Ecto neural progenitor cell (in vitro differentiated cells): ENCODE data around the gene ATPAF2.
A peak's percentile ranks its signal among the peaks of the same experiment; 100 is the strongest.

Experiments used
- DNase-seq: peaks from one replicate; pipeline ENCODE4 v3.0.0-alpha.2; 2018; ENCODE audit warnings: low spot score

ATPAF2 gene

GRCh38 chr17:17985555-17985954 is 53.4 kb downstream of the ATPAF2 start:
- no peak for DNase-seq

GRCh38 chr17:17985153-17985552 is 53.8 kb downstream of the ATPAF2 start:
- DNase-seq, result no peak

GRCh38 chr17:17983776-17984175 is 55.2 kb downstream of the ATPAF2 start:
- DNase-seq, result no peak

DNA sequence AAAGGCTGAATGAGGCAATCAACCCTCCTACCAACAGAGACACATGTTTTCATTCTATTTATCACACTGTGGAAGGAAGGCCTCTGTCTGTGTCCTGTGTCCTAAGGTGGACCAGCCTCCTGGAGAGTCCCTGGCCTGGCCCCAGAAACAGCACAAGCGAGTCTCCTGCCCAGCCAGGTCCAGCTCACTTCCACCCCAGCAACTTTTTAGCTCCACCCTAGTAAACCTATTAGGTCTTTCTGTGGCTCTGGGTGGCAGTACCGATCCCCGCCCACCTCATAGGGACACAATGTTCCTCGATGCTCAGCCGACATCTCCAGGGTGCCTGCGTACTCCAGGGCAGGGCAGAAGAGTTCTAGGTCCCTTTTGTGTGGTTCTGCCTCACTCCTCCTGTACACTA is 55.6 kb downstream of the ATPAF2 start:
- no peak for DNase-seq

DNA sequence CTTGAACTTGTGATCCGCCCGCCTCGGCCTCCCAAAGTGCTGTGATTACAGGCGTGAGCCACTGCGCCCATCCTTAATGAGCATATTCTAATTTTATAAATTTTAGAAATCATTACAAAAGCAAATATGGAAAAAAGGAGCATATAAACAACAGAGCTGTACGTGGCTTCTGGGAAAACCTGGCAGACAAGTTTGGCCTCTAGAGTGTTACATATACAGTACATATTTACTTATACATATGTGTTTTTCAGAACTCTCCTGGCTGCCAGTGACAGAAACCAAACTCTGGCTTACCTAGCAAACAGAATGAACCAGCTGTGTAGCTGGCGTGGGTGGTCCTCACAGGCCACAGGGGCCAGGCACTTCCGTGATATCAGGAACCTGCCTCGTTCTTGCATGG is 56.2 kb downstream of the ATPAF2 start:
- no peak for DNase-seq

DNA sequence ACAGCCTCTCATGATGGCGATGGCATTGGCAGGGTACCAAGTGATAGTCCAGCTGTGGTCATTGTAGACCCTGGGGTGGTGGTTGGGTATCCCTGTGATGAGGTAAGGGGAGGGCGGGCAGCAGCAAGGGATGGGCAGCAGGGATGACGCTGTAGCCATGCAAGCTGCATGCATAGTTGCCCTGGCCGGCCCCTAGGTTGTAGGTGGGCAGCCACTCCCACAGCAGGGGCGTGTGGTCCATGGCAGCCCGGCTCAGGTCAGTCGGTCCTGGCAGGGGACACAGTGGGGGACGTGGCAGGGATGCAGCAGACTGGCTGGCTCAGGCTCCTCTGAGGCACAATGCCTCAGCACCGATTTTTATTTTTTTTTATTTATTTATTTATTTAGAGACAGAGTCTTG is 57.6 kb downstream of the ATPAF2 start:
- DNase-seq, result no peak

GRCh38 chr17:17979778-17980177 is 59.2 kb downstream of the ATPAF2 start:
- no peak for DNase-seq

DNA sequence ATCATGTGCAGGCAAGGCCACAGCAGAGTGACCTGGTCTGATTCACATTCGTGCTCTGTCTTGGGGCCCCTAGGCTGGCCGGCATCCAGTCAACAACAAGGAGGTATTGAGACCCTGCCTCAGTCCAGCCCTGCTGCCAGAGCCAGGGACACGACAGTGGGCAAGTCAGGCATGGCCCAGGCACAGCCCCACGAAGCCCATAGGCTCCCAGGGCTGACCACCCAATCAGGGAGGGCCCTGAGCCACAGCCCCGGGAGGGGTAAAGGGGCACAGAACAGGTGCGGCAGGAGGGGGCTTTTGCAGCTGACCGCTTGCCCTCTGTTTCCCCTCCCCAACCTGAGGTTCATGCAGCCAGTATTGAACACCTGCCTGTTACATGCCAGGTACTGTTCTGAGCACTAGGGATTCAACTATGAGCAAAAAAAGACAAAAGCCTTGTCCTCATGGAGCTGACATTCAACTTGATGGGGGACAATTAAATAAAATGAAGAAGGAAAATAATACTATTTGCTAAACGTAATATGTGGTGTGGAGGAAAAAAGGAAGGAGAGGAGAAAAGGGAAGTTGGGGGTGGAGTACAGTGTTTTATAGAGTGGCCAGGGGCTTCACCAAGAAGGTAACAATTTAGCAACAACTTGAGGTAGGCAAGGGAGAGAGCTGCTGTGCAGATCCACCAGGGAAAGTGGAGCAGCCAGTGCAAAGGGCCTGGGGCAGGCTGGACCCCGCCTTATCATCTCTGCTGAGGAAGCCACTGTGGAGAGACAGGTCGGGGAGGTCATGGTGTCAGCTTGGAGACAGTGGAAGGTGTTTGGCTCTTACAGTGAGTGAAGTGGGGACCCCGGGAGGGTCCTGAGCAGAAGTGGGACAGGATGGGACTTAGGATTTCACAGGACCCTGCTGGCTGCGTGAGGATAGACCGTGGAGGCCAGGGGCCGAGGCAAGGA is 60.2 kb downstream of the ATPAF2 start:
- no peak for DNase-seq

- DNase-seq, result no peak
Measured at GRCh38 chr17:17976931-17977570, 61.9 kb downstream of the ATPAF2 start.

DNA sequence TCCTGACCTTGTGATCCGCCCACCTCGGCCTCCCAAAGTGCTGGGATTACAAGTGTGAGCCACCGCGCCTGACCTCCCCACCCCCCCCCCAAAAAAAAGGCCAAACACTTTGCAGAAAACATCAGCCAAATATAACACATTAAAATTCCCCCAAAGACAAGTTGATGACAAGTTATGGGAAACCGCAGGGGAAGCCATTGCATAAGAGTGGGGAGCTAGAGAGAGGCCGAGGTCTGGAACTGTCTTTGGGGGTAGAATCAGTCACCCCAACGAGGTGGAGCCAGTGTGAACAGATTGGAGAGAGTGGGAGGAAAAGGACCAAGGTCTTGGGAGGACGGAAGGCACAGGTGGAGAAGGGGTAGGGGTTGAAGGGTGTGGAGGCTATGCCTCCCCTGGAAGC is 63.5 kb downstream of the ATPAF2 start:
- DNase-seq, result no peak

GRCh38 chr17:17972952-17973254 is 66.1 kb downstream of the ATPAF2 start:
- DNase-seq, result no peak

DNA sequence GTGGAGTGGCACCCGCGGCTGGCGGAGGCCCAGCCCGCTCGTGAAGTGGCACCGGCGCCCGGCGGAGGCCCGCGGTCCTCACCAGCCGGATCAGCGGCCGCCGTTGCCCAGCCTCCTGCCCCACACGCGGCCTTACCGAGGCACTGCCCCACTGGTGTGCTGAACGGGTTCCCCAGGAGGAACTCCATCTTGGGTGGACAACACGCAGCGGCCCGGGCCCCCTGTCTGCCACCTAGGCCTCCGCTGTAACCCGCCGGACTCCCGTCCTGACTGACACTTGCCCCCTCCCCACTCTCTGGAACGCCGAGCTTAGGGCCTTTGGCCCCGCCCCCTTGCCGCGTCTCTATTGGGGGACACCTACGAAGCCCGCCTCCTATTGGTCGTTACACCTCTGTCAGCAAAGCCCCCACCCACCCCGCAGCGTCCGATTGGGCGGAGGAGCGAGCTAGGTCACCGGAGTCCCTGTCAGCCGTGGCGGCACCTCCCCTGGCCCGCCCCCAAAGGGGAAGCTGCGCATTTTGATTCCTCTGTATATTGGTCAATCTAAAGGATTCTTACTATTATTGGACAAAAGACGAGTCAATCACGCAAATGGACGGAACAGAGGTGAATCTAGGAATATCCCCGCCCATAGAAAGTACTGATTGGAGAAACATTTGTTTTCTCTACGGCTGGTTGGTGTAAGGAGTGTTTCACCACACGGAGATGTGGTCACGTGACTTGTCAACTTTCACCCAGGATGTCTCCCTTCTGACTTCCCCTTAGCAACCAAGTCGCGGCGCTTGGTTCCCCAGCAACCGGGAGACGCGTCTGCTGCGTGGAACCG is 66.6 kb downstream of the ATPAF2 start, which contains the start of the genes DRC3 and TOM1L2:
DRC3 (plus strand) TSS at position 737 of the 826 bp plus-strand sequence. CDS start 4,737 bp downstream, outside the sequence.
TOM1L2 (minus strand) TSS at position 275 of the 826 bp plus-strand sequence; CDS start at position 188, 87 bp downstream.
- DNase-seq, result peak; percentile 100

DNA sequence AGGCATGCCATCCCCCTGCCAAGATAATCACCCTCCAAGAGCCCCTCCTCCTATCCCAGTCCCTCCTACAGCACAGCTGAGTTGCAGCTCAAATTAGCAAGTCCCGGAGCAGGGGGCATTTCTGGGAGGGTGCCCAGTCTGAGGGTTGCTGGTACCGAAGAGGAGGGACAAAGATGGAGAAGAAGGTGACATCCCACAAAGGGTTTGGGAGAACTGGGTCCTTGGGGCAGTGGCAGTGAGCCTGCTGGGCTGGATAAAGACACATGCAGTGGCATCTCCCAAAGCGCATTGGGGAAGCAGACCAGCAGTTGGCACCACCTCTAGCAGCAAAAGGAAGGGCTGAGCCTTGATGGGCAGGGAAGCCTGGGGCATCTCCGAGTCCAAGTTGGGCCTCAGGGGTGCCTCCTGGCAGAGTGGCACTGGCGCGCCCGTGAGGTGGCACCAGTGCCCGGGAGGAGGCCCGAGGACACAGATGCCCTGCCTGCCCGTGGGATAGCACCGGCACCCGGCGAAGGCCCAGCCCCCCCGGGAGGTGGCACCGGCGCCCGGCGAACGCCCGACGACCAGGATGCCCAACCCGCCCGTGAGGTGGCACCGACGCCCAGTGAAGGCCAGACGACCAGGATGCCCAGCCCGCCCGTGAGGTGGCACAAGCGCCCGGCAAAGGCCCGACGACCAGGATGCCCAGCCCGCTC is 67.4 kb downstream of the ATPAF2 start:
- DNase-seq, result no peak

GRCh38 chr17:17970699-17971430 is 68.1 kb downstream of the ATPAF2 start:
- DNase-seq, result no peak
